Measurements from ENCODE around the gene DENR. TPM values are rescaled to one million over a fixed set of nuclear protein-coding genes. Genes with fewer than 3 reads are reported as not detected.

The DENR gene
- total and polyA plus RNA-seq, 12 donors, result 13.3 to 52.6 (median 29.7) TPM

DNA sequence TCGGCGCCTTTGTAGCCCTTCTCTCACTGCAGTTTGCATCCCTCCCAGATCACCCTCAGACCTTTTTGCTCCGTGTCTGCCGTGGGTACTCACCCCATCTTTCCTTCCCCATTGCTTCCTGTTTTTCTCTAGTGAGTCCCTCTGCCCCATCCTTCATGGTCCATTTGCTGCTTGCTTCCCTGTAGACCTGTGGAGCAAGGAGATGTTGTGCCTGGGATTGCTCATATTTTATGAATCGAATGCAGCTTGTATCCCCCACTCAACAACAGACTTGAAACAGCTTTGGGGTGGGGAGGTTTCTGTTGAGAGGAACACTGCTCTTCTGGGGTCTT, 661 bp downstream of the DENR start:
- no peak for DNase-seq
- intact Hi-C loops (cut with DNase I), result loop anchor here in 1 of 2 donors (5.0 kb wide), 1 partner anchor 116 kb away; no protein-coding TSS in a partner anchor
- 3 to 8% (median 6%) methylated on average over 5 of the region's 5 CpGs for WGBS, 4 donors

DNA sequence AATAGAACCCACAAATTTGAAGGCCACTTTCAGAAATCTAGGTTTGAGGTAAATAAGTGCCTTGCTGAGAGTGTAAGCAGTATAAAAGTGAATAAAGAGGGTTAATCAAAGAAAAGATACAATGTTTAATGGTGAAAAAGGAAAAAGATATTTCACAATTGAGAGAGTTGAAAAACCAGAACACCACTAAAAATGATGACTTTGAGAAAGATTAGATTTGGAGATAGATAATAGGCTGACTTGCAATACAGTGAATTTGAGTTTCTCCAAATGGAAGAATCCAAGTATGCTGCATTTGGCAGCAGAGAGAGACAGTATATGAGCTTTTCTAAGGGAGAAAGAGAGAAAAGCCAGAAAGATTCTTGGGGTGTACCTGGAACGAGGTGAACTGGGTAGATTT, 2.2 kb downstream of the DENR start:
- H3K36me3 ChIP-seq (replicated peaks in 1 of 2), result peaks cover 0 to 54% of the 10 kb centered on the region in 2 donors
- no peak for DNase-seq
- no peak for TF ChIP-seq POLR2A (IDR thresholded peaks at IDR 0.05)
- TF ChIP-seq, protein P1, sequence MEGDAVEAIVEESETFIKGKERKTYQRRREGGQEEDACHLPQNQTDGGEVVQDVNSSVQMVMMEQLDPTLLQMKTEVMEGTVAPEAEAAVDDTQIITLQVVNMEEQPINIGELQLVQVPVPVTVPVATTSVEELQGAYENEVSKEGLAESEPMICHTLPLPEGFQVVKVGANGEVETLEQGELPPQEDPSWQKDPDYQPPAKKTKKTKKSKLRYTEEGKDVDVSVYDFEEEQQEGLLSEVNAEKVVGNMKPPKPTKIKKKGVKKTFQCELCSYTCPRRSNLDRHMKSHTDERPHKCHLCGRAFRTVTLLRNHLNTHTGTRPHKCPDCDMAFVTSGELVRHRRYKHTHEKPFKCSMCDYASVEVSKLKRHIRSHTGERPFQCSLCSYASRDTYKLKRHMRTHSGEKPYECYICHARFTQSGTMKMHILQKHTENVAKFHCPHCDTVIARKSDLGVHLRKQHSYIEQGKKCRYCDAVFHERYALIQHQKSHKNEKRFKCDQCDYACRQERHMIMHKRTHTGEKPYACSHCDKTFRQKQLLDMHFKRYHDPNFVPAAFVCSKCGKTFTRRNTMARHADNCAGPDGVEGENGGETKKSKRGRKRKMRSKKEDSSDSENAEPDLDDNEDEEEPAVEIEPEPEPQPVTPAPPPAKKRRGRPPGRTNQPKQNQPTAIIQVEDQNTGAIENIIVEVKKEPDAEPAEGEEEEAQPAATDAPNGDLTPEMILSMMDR (IDR thresholded peaks at IDR 0.05), result no peak
- no peaks in the 10 kb centered on the region for H3K9me3 ChIP-seq (replicated peaks in 1 of 3)
- 88 to 97% (median 91%) methylated on average over 1 of the region's 1 CpG for WGBS, 4 donors
- H3K27me3 ChIP-seq, result no peaks in the 10 kb centered on the region
- peaks cover 9 to 10% of the 10 kb centered on the region in 2 donors for H3K4me1 ChIP-seq (replicated peaks in 1 of 2)
- intact Hi-C loops (cut with DNase I), result loop anchor here in 1 of 2 donors (5.0 kb wide), 1 partner anchor 117 kb away; no protein-coding TSS in a partner anchor
- no peak overlapping the region for H3K4me3 ChIP-seq
- H3K27ac ChIP-seq, result no peak overlapping the region

More for the DNA sequence above, 661 bp downstream of the DENR start:
- TF ChIP-seq, protein P1 (IDR thresholded peaks at IDR 0.05), result no peak
- TF ChIP-seq POLR2A (IDR thresholded peaks at IDR 0.05), result no peak
- no peaks in the 10 kb centered on the region for H3K27me3 ChIP-seq
- peaks cover 0 to 46% of the 10 kb centered on the region in 2 donors for H3K36me3 ChIP-seq (replicated peaks in 1 of 2)
- peak overlapping the region in 4 of 5 donors; percentile 72 to 94 (median 76) for H3K27ac ChIP-seq
- H3K9me3 ChIP-seq (replicated peaks in 1 of 3), result no peaks in the 10 kb centered on the region
- peak overlapping the region; percentile 45 to 85 (median 62) for H3K4me3 ChIP-seq
- H3K4me1 ChIP-seq (replicated peaks in 1 of 2), result peaks cover 9 to 10% of the 10 kb centered on the region in 2 donors

DNA sequence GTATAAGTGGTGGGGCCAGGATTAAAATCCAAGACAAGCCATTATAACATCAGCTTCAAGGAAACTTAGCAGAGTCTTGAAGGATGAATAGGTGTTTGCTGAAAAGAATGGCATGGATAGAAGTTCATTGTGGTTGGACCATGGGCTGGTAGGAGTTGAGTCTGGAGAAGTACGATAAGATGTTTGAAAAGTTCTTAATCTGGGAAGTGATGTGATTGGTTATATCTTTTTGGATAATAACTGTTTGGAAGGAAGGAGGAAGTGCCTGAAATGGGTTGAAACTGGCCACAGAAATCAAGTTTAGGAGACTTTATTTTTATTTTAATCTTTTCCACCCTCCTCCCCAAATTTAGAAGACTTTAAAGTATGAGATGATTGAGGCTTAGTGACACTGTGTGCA, 4.9 kb downstream of the DENR start:
- no peak overlapping the region for H3K27ac ChIP-seq
- no peaks in the 10 kb centered on the region for H3K27me3 ChIP-seq
- peaks cover 4 to 10% of the 10 kb centered on the region in 2 donors for H3K4me1 ChIP-seq (replicated peaks in 1 of 2)
- no peaks in the 10 kb centered on the region for H3K9me3 ChIP-seq (replicated peaks in 1 of 3)
- DNase-seq, result no peak
- TF ChIP-seq, protein P1 (IDR thresholded peaks at IDR 0.05), result no peak
- no peak for TF ChIP-seq POLR2A (IDR thresholded peaks at IDR 0.05)
- peaks cover 0 to 77% of the 10 kb centered on the region in 2 donors for H3K36me3 ChIP-seq (replicated peaks in 1 of 2)
- H3K4me3 ChIP-seq, result no peak overlapping the region
- intact Hi-C loops (cut with DNase I), result no loop called here
- 81 to 93% (median 87%) methylated on average over 1 of the region's 1 CpG for WGBS, 4 donors

DNA sequence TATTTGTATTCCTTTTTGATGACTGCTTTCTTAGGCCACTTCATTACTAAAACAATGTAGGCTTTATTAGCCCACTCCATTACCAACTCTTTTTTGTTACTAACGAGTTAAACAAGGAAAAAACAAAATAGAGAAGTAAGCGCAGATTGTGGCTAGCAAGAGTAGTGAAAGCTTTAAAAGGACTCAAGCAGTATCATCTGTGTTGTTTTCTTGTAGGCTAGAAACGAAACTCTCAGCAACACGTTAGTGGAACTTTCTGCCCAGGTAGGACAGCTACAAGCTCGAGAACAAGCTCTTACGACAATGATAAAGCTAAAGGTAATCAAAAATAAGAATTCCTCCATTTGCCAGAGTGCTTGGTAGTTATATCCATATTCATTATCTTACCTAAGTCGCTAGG, 32.9 kb downstream of the DENR start:
- H3K27me3 ChIP-seq, result no peaks in the 10 kb centered on the region
- no peak overlapping the region for H3K27ac ChIP-seq
- intact Hi-C loops (cut with DNase I), result no loop called here
- no peaks in the 10 kb centered on the region for H3K9me3 ChIP-seq (replicated peaks in 1 of 3)
- H3K36me3 ChIP-seq (replicated peaks in 1 of 2), result no peaks in the 10 kb centered on the region
- DNase-seq, result no peak
- WGBS, 4 donors, result 78 to 86% (median 82%) methylated on average over 7 of the region's 7 CpGs
- no peak overlapping the region for H3K4me3 ChIP-seq
- TF ChIP-seq, protein P1 (IDR thresholded peaks at IDR 0.05), result no peak
- TF ChIP-seq POLR2A (IDR thresholded peaks at IDR 0.05), result no peak
- no peaks in the 10 kb centered on the region for H3K4me1 ChIP-seq (replicated peaks in 1 of 2)

Data from adrenal gland (tissue), 12 donors.